ENCODE data around the gene RUNX3. TPM values are rescaled to one million over a fixed set of nuclear protein-coding genes. Genes with fewer than 3 reads are reported as not detected.

The RUNX3 gene
- total RNA-seq, 1 experiment from 2014 or later: 0.33 TPM

DNA sequence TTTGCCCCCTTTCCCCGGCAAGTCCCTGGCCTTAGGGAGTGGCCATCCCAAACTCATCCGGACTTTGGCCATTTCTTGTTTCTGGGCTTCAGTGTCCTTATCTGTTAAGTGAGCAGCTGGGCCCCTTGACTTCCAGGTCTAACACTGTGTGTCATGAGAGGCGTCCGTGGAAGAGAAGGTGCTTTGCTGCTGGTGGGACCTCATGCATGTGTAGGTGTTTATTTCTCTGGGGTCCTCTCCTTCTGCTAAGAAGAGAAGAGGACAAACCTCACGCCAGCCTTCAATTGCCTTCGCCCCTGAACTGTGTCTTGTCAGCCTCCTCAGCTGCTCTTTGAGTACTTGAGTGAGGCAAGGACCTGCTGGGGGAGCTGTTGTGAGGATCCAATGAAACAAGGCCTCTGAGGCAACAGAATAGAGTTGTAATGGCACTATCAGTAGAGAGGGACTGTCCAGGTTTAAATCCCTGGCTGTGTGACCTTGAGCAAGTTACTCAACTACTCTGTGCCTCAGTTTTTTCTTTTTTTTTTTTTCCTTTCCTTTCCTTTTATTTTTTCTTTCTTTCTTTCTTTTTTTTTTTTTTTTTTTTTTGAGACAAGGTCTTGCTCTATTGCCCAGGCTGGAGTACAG, 72.5 kb downstream of the RUNX3 start:
- no CpG with 5 or more reads among the region's 6 CpGs for WGBS (ENCODE audit: extremely low coverage, insufficient read length, low lambda C conversion rate)
- Histone ChIP-seq H3K23ac (ENCODE audit: insufficient read length, low read depth, low read length) (no peak overlapping the region), H3K4ac (ENCODE audit: low read depth, low read length) (no peak overlapping the region), H3K56ac (ENCODE audit: insufficient read length, low read depth, low read length) (no peak overlapping the region), H3K27me3 (ENCODE audit: insufficient read depth, low read length) (no peaks in the 10 kb centered on the region), H3K79me2 (ENCODE audit: insufficient read depth, low read length) (no peaks in the 10 kb centered on the region), H4K8ac (replicated peaks; ENCODE audit: insufficient read length, low read depth, low read length) (no peak overlapping the region), H3K9ac (ENCODE audit: extremely low read depth, insufficient read length, low read length) (no peak overlapping the region), H4K5ac (ENCODE audit: insufficient read length, low read depth, low read length) (no peak overlapping the region), H3K23me2 (ENCODE audit: insufficient read length, low read depth, low read length, poor library complexity, severe bottlenecking) (no peaks in the 10 kb centered on the region), H2BK15ac (ENCODE audit: low read depth, low read length) (no peak overlapping the region), H3K9me3 (ENCODE audit: control insufficient read depth, low read depth, low read length) (no peaks in the 10 kb centered on the region), H2AK5ac (ENCODE audit: insufficient read length, low read length) (no peak overlapping the region), H3K4me2 (ENCODE audit: insufficient read depth, insufficient read length, low read length) (no peak overlapping the region), H3T11ph (ENCODE audit: low read length) (no peak overlapping the region), H4K91ac (ENCODE audit: insufficient read length, low read depth, low read length) (no peak overlapping the region), H2BK12ac (ENCODE audit: insufficient read length, low read depth, low read length) (no peak overlapping the region), H2AFZ (ENCODE audit: low read length) (no peak overlapping the region), H3K14ac (ENCODE audit: insufficient read depth, low read length) (no peak overlapping the region), H3K4me1 (ENCODE audit: insufficient read depth, low read length) (no peaks in the 10 kb centered on the region), H3K18ac (ENCODE audit: insufficient read length, low read depth, low read length) (no peak overlapping the region), H2BK120ac (ENCODE audit: low read depth, low read length, poor library complexity, severe bottlenecking) (no peak overlapping the region), H2BK5ac (ENCODE audit: insufficient read length, low read length) (no peak overlapping the region), H2BK20ac (ENCODE audit: low read depth, low read length, poor library complexity, severe bottlenecking) (no peak overlapping the region), H3K27ac (ENCODE audit: insufficient read length, low read depth, low read length) (no peak overlapping the region), H3K79me1 (ENCODE audit: insufficient read depth, low read depth, low read length, poor library complexity, severe bottlenecking) (no peaks in the 10 kb centered on the region), H4K20me1 (ENCODE audit: control insufficient read depth, insufficient read depth, insufficient read length) (no peaks in the 10 kb centered on the region)
- TF ChIP-seq, protein P1, sequence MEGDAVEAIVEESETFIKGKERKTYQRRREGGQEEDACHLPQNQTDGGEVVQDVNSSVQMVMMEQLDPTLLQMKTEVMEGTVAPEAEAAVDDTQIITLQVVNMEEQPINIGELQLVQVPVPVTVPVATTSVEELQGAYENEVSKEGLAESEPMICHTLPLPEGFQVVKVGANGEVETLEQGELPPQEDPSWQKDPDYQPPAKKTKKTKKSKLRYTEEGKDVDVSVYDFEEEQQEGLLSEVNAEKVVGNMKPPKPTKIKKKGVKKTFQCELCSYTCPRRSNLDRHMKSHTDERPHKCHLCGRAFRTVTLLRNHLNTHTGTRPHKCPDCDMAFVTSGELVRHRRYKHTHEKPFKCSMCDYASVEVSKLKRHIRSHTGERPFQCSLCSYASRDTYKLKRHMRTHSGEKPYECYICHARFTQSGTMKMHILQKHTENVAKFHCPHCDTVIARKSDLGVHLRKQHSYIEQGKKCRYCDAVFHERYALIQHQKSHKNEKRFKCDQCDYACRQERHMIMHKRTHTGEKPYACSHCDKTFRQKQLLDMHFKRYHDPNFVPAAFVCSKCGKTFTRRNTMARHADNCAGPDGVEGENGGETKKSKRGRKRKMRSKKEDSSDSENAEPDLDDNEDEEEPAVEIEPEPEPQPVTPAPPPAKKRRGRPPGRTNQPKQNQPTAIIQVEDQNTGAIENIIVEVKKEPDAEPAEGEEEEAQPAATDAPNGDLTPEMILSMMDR (conservative IDR thresholded peaks at IDR 0.05): peak; percentile 40; the same call in 2 of the 3 replicates
- Mint-ChIP-seq H3K4me1 (peaks cover 4 to 6% of the 10 kb centered on the region in 2 experiments), H3K4me3 (no peak overlapping the region), H3K36me3 (ENCODE audit: insufficient read depth in 1 of 3, low read depth in 3 of 3) (no peaks in the 10 kb centered on the region), H3K27ac (peak overlapping the region in 1 of 3 experiments; percentile 31; a peak in 1 of 7 replicates), H3K27me3 (ENCODE audit: low read depth) (no peaks in the 10 kb centered on the region; the same call in none of the 2 replicates), H3K9me3 (no peaks in the 10 kb centered on the region)
- no peak for DNase-seq

All from H9 (cell line).